Uterus (tissue), 2 donors: Measurements from ENCODE around the gene HECTD3.

Experiments used
- POLR2A ChIP-seq, 2 donors: fragments of 450-650 bp; IDR thresholded peaks; one replicate each; pipeline ENCODE4 v1.6.1; 2016; ENCODE audit warnings: antibody characterized with exemption in 2 of 2, mild to moderate bottlenecking in 1 of 2, moderate library complexity in 1 of 2
- TF ChIP-seq, protein P1 (sequence below), 4 experiments: fragments of 200-600 bp in 2 of 4; fragments of 450-650 bp in 2 of 4; sonication (generic) in 2 of 4; IDR thresholded peaks; one replicate each; pipeline ENCODE4 v1.5.1; 2016 to 2019; ENCODE audit warnings: antibody characterized with exemption in 4 of 4, mild to moderate bottlenecking in 2 of 4, moderate library complexity in 1 of 4

DNA sequence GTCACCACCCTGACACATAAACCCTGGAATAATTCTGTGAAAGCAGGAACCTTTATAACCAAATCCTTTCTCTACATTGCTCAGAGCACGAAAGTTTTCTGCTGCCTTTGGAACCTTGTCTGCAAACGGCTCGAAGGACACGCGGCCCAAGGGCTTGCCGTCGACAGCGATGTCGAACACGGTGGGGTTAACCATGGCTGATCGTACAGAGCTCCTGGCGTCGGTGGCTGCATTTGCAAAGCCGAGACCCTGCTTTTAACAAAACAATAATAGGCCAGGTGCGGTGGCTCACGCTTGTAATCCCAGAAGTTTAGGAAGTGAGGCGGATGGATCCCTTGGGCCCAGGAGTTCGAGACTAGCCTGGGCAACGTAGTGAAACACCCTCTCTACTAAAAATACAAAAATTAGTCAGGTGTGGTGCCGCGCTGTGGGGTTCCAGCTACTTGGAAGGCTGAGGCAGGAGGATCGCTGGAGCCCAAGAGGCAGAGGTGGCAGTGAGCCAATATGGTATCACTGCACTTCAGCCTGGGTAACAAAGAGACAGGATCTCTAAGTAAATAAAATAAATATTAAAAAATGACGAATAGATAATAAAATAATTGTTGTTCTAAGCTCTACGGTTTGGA is 22.5 kb downstream of the HECTD3 start:
- TF ChIP-seq, protein P1, sequence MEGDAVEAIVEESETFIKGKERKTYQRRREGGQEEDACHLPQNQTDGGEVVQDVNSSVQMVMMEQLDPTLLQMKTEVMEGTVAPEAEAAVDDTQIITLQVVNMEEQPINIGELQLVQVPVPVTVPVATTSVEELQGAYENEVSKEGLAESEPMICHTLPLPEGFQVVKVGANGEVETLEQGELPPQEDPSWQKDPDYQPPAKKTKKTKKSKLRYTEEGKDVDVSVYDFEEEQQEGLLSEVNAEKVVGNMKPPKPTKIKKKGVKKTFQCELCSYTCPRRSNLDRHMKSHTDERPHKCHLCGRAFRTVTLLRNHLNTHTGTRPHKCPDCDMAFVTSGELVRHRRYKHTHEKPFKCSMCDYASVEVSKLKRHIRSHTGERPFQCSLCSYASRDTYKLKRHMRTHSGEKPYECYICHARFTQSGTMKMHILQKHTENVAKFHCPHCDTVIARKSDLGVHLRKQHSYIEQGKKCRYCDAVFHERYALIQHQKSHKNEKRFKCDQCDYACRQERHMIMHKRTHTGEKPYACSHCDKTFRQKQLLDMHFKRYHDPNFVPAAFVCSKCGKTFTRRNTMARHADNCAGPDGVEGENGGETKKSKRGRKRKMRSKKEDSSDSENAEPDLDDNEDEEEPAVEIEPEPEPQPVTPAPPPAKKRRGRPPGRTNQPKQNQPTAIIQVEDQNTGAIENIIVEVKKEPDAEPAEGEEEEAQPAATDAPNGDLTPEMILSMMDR (IDR thresholded peaks at IDR 0.05) = no peak
- no peak for TF ChIP-seq POLR2A (IDR thresholded peaks at IDR 0.05)
